Measurements from ENCODE around the gene PDE11A.

PDE11A gene

DNA sequence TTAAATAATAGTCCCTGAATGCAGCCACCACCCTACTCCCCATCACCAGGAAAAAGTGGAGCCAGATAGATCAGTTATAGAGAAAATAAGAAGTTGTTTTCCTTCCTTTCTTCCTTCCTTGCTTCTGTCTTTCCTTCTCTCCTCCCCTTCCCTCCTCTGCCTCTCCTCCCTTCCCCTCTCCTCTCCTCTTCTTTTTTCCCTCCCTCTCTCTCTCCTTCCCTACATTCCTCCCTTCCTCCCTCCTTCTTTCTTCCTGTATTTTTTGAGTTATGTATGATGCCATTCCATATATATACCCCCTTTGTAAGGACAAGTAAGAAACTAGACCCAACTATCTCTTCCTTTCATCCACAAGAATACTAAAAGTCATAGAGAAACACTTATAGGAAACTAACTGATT, 414.3 kb downstream of the PDE11A start:
- no peak for DNase-seq

DNA sequence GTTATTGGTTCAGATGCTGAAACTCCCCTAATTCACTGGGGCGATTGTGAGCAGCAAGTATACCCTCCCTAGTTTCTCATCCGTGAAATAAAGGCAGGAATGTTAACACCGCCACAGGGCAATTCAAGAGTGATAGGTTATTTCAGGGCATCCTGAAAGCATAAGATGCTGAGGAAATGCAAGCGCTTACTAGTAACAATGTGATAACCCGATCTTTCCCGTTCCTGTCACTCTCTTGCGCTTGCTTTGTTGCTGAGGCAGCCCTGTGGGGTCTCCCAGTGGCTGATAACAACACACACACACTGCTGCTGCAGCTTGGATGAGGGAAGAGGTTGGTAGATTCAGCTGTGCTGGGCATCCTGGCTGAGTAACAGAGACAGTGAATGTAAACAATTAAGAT, 420.7 kb downstream of the PDE11A start:
- no peak for DNase-seq

DNA sequence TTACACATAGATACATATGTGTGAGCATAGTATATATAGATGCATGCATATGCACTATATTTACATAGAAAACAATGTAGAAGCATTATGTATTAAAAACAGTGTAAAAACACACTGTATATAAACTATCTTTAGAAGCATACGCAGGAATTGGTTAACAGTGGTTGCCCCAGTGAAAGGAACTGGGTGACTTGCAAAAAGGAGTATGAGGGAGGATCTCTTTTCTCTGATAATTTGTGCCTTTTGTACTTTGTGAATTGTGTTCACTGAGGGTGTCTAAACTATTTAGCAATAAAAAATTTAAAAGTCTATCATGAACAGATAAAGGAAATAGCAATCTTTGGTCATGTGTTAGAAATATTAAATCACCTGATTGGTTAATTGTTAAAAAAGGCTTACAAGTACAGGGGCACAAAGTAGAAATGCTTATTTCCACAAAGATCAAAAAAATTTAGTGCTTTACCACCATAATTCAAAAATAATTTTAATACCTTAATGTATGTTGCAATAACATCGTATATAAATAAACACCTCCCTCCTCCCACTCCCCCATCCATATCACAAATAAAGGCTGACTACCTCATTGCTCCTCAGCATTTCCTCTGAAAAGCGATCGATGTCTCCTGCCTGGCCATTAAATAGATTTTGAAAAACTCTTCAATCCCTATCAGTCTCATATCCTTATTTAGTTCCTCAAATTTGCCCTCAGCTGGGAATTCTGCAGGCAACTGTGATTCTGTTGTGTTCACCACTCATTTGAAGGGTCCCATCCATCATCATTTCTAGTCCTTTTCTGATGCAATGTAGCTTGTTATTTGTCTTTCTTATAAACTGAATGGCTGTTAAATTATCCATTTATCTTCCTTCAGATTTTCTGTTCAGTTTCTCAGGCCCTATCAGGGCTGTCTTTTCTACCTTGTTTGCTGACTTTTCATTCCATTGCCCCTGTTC, 422.7 kb downstream of the PDE11A start:
- DNase-seq: no peak

DNA sequence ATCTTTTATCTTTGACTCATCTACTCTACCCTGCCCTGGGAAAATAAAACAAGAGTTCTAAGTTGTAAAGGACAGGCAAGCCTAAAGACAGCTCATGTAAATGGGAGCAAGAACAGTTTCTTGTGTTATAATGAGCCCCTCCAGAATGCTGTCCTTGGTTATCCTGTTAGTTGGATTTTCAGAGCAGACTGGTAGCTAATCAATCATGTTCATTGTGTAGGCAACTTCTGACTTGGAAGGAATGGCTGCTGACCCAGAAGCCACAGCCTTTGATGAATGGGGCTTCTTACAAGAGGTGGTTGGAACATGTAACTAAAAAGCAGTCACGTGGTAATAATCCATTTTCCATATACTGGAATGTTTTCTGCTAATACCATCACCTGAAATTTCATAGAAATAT, 425.8 kb downstream of the PDE11A start:
- DNase-seq: no peak

DNA sequence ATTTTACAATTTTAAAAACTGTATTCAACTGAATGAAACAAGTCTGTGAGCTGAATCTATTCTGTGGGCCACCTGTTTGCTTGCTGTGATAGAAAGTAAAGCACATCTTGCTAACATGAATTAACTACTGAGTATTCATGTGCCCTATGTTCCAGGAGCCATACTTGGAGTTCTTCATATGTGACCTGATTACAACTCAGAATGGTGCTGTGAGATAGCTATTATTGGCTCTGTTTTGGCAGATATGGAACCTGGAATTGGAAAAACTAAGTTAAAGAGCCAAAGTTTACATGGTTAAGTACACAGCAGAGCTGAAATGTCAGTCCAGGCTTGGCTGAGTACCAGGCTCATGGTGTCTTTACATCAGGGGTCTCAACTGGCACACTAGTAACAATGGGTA, 426.3 kb downstream of the PDE11A start:
- no peak for DNase-seq

DNA sequence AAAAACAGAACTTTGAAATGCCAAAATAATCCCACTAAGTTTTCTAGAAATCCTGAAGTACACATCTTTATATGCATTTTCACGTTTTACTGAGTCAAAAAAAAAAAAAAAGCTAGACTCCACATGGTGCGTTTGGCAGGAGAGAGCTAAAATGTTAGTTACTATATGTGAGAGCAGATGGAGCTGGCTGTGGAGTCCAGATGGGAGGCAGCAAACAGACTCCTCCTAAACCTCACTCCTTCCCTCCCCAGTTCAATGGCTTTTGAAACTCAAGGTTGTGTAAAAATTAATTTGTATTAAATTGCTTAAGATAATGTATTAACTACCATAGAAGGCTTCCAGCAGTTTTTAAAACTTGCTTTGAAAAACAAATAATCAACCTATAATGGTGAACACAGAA, 431.2 kb downstream of the PDE11A start:
- DNase-seq: no peak

DNA sequence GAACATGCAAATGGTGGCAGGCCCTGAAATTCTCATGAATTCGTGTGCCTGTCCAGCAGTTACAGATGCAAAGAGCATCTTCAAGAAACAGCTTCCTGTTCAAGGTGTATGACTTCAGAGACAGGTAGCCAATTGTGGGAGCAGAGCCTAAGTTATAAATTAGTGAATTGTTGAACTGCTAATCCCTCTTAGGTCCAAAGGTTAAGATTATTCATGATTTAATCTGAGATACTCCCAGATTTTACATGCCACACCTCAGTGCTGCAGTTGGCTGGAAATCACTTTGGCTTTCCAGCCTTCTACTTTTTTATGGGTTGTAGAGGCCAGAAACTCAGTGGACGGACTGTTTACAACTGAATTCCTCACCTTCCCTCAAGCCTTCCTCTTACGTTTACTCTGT, 432.2 kb downstream of the PDE11A start:
- DNase-seq: no peak

DNA sequence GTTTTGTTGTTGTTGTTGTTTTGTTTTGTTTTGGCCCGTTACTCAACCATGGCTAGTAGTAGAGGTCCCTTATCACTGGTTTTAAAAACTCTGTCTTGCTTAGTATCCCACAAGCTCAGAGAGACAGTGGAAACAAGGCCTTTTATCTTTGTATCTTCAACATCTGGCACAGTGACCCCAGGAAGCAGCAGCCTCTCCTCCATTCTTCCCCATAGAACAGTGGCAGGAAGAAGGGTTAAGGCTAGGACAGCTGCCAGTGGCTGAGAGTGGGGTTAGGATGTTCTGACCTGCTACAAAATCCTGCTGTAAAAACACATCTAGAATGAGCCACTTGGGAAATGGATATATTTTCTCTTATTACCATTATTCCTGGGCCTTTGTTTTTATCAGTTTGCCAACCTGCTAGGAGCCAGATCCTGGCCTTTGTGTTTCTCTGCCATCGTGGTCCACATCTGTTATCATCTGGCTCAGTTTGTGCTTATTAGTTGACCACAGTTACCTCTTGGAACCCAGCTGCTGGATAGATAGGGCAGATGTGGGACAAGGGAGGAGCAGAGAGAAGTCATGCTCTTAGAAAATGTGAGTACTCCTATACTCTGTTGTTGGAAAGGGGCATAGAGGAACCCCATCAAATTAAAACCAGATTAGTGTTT, 433.2 kb downstream of the PDE11A start:
- DNase-seq: no peak

DNA sequence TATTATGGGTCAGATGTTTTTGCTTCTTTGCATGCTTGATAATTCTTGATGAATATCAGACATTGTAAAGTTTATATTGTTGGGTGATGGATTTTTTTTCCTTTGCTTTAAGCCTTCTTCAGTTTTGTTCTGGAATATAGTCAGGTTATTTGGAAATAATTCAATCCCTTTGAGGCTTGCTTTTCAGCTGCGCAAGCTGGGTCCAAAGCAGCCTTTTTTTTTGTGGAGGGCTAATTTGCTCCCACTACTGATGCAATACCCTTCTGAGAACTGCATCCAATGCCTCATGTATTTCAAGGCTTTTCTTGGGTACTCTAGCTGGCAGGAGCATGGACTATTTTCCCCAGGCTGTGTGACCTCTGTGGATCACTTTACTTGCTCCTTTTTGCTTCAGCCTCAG, 434.1 kb downstream of the PDE11A start:
- DNase-seq: no peak

DNA sequence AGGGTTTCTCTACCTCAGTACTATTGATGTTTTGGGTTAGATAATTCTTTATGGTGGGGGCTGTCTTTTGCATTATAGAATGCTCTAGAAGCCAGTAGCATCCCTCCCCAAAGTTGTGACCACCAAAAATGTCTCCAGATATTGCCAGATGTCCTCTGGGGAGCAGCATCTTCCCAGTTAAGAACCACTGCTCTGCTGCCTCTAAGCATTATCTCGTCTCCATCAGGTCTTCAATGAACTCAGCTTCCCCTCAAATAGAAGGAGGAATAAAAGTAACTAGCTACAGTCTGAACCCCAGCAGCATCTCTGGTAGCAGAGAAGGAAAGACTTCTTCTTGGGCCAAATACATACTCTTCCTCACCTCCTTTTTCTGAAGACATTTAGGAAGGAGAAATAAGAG, 435.9 kb downstream of the PDE11A start:
- DNase-seq: no peak

DNA sequence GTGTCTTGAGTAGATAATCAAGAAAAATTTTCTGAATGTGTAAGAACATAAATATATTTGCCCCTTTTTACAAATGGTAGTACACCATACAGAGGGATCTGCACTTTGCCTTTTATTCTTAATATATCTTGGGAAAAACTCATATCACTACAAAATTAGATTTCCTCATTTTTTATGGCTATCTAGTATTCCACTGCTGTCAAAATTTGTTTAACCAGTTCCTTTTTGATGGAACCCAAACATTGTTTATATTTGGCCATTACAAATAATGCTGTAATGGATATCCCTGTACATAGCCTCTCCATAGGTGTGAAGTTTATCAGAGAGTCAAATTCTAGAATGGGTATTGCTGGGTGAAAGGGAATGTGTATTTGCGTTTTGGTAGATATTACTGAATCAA, 436.9 kb downstream of the PDE11A start:
- DNase-seq: no peak

DNA sequence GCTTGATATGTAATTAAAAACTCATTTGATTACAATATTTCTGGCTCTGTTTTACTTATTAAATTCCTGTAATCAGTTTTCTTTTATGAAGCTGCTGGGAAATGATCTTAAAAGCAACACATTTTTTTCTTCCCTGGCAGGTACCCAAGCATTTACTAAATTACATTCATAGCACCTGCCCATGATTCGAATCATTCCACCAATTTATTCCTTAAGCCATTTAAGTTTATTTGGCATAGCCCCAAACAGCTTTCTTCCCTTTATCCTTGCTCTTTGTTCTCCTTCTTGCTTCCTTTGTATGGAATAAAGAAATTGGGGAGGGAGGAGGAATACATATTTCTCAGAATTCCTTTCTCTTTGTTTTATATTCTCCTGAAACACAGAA, 438.7 kb downstream of the PDE11A start:
- no peak for DNase-seq

DNA sequence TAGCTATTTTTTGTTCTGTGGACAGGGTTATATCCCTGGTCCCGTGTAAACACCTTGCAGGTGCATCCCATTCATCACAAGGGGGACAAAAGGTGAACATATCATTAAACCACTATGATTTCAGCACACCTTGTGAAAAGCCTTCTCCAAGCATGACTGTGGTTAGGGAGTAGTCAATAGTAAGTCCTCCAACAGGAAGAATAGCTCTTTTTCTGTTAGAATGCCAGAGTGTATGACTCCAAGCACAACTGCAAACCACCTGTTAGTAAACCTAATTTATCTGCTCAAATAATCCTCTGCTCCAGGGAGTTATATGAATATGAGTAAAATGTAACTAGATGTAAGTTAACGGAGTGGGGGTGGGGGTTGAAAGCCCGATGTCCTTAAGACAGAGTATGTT, 439.5 kb downstream of the PDE11A start:
- no peak for DNase-seq

DNA sequence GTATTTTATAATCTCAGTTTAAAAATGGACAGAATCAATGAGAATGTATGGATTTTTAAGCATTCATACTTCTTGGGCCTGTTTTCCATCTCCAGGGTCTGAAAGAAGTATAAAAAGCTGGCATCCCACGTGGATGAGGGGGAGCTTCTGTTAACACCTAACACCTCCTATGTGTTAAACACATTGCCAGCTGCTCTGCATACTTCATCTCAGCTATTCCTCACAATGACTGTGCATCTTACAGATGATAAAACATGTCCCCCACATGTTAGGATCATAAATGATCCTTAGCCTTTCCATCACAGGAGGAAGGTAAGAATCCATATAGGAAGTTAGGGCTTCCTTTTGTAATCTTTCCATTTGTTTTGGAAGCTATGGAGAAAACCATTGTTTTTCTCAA, 440.9 kb downstream of the PDE11A start:
- DNase-seq: no peak

DNA sequence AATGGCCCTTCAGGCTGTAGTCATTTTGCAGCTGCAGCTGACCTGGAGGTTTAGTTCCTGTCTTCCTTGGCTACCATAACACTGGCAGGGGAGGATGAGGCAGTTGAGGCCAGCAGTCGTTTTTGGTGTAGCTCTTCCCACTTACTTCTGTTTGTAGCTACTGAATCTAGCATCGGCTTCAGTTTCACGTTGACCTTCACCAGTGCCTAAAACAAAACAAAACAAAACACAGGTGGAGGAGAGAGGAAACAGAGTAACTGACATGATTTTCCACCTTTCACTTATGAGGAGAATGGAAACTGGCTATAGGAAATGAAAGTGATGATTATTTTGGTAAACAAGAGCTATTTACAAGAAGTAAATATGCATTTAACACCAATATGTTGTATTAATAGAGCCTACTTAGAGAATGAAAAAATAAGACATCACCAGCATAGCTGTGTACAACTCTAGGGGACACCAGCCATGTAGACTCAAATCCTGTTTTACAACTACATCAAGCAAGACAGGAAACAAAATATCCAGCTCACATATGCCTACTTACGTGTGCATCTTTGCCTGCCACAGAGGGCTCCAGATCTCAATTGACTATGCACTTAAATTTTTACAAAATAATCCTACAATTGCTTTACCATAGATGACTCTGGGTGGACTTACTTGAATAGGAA, 443.1 kb downstream of the PDE11A start:
- no peak for DNase-seq

DNA sequence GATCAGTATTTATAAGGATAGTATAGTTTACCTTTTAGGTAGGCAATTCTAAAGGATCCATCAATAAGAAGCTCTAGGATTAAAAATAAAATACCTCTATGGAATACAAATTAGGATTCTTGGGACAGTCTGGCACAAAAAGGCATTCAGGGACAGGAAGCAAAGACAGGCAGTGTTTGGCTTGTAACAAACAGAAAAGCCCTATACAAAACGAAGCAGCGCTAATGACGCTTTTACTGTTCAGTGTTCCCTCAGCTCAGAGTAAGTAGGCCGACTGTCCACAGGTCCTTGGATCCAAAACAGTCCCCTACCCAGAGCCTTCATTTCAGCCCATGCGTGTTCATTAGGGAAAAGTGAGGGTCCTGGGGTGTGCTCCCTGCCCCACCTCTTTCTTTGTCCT, 443.7 kb downstream of the PDE11A start:
- DNase-seq: no peak

DNA sequence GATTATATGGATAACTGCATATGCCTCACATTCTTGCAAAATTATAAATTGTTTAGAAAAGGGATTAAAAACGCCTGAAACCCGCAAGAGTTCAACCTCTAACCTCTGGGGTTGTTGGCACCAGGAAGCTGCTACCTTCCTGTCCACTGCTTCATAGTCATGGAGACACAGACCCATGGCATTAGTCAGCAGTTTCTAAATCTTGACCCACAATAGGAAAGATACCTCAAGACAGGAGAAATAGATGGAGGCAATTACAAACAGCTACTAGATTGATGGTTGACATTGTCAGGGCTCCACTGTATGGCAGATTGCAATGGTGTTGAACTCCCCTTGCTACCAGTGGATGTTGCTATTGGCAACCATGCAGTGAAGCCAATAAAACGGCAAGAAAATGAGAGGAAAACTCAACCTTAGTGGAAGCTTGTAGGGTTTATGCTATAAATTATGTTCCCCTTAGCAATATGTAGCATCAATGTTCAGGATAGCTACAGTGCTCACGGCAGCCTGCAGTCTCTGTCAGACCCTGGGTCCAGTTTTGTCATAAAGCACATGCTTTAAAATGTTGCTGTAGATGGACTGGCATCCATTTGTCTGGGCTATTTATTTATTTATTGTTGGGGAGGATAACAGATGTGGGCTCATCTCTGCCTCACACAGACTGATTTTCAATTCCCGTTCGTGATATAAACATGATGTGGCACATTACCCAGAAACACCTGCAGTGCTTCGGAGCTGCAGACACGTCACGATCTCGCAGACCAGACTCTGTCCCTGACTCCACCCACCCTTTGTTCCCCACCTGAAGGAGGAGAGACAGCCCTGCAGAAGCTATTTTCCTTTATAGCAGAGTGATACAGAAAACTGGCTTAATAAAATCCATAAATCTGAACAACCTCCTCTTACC, 446.6 kb downstream of the PDE11A start:
- DNase-seq: no peak

DNA sequence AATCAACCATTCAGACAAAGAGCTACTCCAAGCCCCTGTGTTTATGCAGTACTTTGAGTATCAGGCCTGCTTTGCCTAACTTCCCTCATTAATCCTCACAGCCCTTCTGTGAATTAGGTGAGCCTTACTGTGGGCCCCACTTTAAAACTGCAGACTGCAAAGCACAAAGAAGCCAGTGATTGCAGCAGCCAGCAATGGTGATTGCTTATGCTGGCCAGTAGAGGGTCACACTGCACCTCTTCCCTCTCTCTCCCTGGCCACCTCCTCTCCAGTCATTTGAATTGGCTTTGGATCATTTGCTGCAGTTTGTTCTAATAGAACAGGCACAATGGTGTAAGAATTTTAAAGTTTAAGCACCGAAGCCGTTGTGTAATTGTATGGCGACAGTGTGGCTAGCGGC, 450.1 kb downstream of the PDE11A start:
- no peak for DNase-seq

DNA sequence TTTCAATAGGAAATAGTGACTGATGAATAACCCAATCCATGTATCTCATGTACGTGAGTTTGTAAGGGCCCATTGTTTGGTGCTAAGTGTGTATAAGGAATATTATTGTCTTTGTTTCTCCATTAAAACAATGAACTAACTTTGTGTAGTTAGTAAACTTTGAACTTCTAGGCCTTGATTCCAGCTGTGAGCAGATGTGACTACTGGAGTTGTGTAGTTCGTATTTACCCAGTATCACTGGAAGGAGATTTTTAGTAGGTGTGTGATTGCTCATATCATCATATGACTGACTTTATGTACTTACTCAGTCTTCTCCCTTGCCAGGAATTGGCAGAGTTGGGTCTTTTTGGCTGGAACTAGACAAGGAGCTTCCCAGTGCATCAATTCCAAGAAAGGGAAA, 452.6 kb downstream of the PDE11A start:
- DNase-seq: no peak

DNA sequence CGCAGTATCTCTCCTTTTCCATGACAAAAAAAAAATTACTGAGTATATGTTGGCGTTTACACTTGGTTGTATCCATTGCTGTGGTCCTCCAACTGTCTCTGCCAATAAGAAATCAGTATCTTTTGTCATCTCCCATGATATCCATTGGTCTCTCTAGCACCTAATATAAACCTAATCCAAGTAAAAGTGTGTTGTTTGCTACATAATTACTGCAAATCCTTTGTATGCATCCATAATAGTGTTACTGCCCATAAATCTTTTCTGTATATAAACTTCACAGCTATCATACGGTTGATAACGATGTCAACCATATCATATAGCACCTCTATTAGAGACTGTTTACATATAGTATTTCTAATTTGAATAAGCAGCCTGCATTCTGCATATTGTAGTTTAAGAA, 453.1 kb downstream of the PDE11A start:
- DNase-seq: no peak

DNA sequence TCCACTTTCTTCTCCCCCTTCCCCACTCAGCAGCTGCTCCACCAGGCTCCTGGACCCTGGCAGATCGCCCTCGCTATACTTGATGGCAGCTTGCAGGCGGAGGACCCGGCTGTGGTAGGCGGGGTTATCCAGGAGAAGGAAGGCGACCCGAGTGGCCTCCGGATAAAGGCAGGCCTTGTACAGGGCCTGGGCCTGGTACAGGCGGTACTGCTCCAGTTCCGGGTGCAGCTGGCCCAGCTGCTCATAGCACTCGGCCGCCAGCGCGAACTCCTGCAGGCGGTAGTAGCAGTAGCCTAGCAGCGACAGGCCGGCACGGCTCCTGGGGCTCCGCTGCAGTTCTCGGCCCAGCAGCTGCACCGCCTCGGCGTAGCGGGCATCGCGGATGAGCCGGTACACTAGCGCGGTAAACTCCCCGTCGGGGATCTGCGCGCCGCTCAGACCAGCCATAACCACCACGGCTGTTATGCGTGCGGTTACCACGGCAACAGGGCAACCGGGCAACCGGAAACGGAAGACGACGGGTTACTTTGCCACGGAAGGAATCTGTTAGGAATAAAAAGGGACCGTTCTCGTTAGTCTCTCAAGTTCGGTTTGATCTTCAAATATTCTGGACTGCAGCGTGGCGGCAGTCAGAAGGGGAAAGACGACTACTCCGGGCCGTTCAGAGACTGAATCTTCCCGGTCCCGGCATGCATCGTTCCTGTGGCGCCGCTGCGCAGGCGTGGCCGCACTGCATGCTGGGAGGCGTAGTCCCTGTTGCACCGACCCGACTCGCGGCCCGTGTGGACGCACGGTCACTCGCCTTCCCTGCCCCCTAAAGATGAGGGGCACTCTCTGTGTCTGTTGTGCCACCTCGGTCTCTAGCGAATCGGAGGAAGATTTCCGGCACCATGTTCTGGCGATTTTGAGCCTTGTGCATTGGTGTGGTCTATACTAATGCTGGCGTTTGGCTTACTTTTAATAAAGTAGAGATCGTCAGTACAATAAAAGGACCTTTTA, 454.0 kb downstream of the PDE11A start:
- DNase-seq: peak; percentile 88

DNA sequence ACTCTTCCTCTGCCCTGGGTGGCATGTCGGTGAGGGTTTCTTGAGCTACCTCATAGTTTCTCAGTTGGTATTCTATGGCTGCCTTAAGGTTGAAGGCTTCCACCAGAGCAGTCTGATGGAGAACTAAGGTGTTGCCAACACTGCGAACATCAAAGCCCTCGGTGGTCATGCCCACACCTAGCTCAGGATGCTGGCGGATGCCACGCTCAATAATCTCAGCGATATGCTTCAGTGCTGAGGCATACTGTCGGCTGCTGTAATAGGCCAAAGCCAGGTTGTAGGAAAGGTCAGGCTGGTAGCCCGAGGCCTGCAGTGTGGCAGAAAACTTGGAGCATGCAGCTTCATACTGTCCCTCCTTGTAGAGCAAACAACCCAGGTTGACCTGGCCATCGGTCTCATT, 454.7 kb downstream of the PDE11A start:
- DNase-seq: no peak
